ENCODE measurements around the gene PTPRG. TPM values are rescaled to one million over a fixed set of nuclear protein-coding genes. Genes with fewer than 3 reads are reported as not detected.

Gene PTPRG
- total RNA-seq, 6 experiments from 2014 or later, result 11.7 to 27.8 (median 14.7) TPM

DNA sequence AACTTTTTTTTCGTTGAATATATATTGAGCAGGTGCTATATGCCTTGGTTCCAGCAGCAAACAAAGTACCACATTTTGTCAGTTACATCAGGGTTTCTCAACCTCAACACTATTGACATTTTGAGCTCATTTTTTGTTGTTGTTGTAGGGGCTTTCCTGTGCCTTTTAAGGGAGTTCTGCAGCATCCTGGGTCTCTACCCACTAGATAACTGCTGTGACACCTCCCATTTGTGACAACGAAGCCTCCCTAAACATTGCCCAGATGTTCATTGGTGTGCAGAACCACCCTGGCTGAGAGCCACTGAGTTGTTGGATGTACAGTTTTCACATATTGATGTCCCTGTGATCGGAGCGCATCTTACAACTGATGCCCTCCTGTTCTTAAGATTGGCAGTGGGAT is 382.6 kb downstream of the PTPRG start:
- 86% methylated on average over 1 of the region's 4 CpGs for WGBS (ENCODE audit: insufficient coverage, low coverage, low lambda C conversion rate, missing lambda C conversion rate)
- Histone ChIP-seq H3K4me1 (no peaks in the 10 kb centered on the region), H3K36me3 (no peaks in the 10 kb centered on the region), H3K27ac (no peak overlapping the region), H3K9me3 (no peaks in the 10 kb centered on the region), H3K4me3 (no peak overlapping the region), H3K27me3 (no peaks in the 10 kb centered on the region)
- intact Hi-C loops (cut with DNase I), result loop anchor here in 1 of 2 donors (10.0 kb wide), 1 partner anchor 111 kb away; no protein-coding TSS in a partner anchor
- TF ChIP-seq POLR2A (IDR thresholded peaks at IDR 0.05), result no peak
- TF ChIP-seq, protein P1, sequence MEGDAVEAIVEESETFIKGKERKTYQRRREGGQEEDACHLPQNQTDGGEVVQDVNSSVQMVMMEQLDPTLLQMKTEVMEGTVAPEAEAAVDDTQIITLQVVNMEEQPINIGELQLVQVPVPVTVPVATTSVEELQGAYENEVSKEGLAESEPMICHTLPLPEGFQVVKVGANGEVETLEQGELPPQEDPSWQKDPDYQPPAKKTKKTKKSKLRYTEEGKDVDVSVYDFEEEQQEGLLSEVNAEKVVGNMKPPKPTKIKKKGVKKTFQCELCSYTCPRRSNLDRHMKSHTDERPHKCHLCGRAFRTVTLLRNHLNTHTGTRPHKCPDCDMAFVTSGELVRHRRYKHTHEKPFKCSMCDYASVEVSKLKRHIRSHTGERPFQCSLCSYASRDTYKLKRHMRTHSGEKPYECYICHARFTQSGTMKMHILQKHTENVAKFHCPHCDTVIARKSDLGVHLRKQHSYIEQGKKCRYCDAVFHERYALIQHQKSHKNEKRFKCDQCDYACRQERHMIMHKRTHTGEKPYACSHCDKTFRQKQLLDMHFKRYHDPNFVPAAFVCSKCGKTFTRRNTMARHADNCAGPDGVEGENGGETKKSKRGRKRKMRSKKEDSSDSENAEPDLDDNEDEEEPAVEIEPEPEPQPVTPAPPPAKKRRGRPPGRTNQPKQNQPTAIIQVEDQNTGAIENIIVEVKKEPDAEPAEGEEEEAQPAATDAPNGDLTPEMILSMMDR (IDR thresholded peaks at IDR 0.05), result no peak
- DNase-seq, result no peak
- no peak for ATAC-seq

DNA sequence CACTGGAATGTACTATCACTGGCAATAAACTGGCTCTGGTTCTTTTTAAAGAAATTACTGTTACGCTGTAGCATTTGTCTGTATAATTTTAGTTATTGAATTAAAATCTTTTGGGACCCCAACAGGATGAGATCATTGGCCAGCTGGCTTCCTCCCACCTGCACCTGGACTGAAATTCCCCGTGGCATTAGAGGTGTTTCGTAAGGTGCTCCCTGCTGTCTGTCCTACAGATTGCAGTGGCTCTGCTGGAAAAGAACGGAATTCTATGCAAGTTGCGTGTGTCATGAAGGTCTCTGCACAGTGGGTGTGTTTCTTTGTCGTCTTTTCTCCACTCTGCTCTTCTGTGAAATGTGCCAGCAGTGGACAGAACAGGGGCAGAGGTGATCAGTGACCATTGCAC is 383.4 kb downstream of the PTPRG start:
- Histone ChIP-seq H3K27me3 (no peaks in the 10 kb centered on the region), H3K36me3 (no peaks in the 10 kb centered on the region), H3K9me3 (no peaks in the 10 kb centered on the region), H3K4me3 (no peak overlapping the region), H3K4me1 (no peaks in the 10 kb centered on the region), H3K27ac (no peak overlapping the region)
- ATAC-seq (no peak), DNase-seq (no peak)
- intact Hi-C loops (cut with DNase I), result loop anchor here in 1 of 2 donors (10.0 kb wide), 1 partner anchor 110 kb away; no protein-coding TSS in a partner anchor
- 84% methylated on average over 6 of the region's 6 CpGs for WGBS (ENCODE audit: insufficient coverage, low coverage, low lambda C conversion rate, missing lambda C conversion rate)
- TF ChIP-seq, protein P1 (IDR thresholded peaks at IDR 0.05), result no peak
- no peak for TF ChIP-seq POLR2A (IDR thresholded peaks at IDR 0.05)

DNA sequence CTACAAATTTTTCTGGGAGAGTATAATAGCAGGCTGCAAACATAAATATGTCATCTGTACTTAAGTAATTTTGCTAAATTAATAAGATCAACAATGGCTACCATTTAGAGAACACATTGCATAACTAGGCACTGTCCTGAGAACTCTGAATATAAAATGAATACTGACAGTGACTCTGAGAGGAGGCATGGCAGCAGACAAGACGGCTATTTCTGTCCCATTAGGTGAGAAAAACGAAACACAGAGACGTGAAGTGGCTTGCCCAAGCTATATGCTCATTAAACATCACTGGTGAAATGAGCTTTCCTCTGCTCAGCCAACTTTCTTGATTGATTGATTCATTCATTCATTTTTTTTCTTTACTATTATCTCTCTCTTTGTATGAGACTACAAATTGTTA is 384.3 kb downstream of the PTPRG start:
- no peak overlapping the region for H3K27ac ChIP-seq
- TF ChIP-seq POLR2A (IDR thresholded peaks at IDR 0.05), result no peak
- TF ChIP-seq, protein P1 (IDR thresholded peaks at IDR 0.05), result no peak
- no peaks in the 10 kb centered on the region for H3K27me3 ChIP-seq
- intact Hi-C loops (cut with DNase I), result loop anchor here in 1 of 2 donors (10.0 kb wide), 1 partner anchor 109 kb away; no protein-coding TSS in a partner anchor
- no peak overlapping the region for H3K4me3 ChIP-seq
- no peaks in the 10 kb centered on the region for H3K4me1 ChIP-seq
- H3K9me3 ChIP-seq, result no peaks in the 10 kb centered on the region
- 65% methylated on average over 3 of the region's 3 CpGs for WGBS (ENCODE audit: insufficient coverage, low coverage, low lambda C conversion rate, missing lambda C conversion rate)
- no peak for ATAC-seq
- DNase-seq, result no peak
- no peaks in the 10 kb centered on the region for H3K36me3 ChIP-seq

DNA sequence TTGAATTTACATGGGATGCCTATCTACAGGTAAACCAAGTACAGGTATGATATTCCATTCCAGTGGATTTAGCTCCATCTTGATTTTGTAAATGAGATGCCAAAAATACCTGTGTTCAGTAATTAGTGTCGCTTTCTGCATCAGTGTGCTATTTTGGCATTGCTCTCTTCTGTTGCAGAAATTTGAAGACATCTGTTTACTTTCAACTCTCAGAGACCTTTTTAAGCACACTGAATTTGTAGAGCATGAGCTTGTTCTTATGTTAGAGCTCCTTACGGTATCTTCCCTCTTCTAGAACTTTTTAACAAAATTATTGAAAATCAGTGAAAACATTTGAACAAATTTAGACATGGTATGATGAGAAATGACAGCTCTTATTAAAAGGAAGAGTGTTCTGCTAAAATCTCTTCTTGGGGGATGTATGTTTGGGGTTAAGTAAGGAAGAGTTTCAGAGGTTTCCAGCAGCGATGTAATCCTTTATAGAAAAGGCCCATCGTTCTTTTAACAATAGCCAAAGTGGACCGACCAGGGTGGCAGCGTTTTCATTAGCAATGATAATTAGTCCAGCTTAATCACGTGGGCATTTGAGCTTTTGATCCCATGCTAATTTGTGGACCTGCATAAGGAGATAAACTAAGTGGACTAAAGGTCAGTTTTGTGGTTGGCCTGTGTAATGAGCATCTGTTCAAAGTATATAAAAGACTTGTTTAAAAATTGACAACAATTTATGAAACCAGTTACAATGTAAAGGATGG is 385.4 kb downstream of the PTPRG start:
- no peak for ATAC-seq
- WGBS (ENCODE audit: insufficient coverage, low coverage, low lambda C conversion rate, missing lambda C conversion rate), result 64% methylated on average over 7 of the region's 7 CpGs
- intact Hi-C loops (cut with DNase I), result loop anchor here in 1 of 2 donors (10.0 kb wide), 1 partner anchor 108 kb away; no protein-coding TSS in a partner anchor

More for the DNA sequence above, 385.4 kb downstream of the PTPRG start:
- no peaks in the 10 kb centered on the region for H3K36me3 ChIP-seq
- no peak overlapping the region for H3K4me3 ChIP-seq
- TF ChIP-seq, protein P1 (IDR thresholded peaks at IDR 0.05), result no peak
- no peak for TF ChIP-seq POLR2A (IDR thresholded peaks at IDR 0.05)
- H3K9me3 ChIP-seq, result no peaks in the 10 kb centered on the region
- no peaks in the 10 kb centered on the region for H3K4me1 ChIP-seq
- H3K27me3 ChIP-seq, result no peaks in the 10 kb centered on the region
- DNase-seq, result no peak
- no peak overlapping the region for H3K27ac ChIP-seq

Measured in right lobe of liver (tissue), 6 donors.